ENCODE results near the gene CCL16.
A peak's percentile ranks its signal among the peaks of the same experiment; 100 is the strongest.
"Not testable (repeated sequence)": the region's sequence is repeated elsewhere in the genome, so short reads cannot be mapped to it uniquely, and the experiment has no call there.

Gene CCL16

DNA sequence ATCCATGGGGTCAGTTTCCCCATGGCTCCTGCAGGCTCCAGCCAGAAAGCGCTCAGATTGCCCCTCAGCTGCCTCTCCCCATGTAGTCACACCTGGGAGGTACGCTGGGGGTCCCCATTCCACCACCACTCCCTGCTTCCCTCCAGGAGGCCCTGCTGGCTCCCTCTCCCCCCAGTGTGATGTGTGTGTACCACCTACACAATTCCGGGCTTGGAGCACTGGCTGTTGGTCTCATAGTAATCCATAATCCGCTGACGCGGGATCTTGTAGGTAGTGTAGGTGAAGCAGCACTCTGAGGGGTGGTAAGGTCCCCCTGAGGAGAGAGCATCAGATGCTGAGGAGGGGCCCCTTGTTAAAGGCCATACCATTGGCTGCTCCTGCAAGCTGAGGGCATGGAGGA lies 2.8 kb upstream of the CCL16 start:
- no peak for DNase-seq (ENCODE audit: low spot score)

DNA sequence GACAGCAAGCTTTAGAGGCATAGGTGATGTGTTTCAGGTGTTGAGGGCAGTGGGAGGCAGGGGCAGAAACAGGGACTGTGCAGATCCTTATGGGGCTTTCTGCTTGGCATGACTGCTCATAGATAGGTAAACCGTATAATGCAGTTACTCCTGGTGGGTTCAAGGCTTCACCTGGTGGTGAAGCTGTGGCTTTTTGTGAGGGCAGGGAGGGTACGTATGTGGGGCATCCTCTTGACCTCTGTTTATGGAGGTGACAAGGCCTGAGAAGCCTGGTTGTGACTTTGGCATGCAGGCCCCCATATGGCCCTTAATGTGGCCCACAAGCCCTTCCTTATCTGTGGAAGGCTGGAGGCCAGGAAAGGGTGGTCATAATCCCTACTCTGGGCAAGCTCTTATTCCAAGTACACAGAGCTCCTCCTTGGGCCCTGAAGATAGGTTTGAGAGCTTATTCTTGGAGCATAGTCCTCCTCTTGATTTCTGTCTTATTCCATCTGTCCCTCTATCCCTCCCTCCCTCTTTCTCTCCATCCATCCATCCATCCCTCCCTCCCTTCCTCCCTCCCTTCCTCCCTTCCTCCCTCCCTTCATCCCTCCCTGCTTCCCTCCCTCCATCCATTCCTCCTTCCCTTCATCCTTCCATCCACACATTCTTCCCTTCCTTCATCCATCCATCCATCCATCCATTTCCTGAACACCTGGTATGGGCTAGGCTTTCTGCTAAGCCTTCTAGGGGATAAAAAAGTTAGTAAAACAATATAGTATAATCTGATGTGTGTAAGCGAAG lies 1.3 kb upstream of the CCL16 start:
- DNase-seq (ENCODE audit: low spot score): no peak

DNA sequence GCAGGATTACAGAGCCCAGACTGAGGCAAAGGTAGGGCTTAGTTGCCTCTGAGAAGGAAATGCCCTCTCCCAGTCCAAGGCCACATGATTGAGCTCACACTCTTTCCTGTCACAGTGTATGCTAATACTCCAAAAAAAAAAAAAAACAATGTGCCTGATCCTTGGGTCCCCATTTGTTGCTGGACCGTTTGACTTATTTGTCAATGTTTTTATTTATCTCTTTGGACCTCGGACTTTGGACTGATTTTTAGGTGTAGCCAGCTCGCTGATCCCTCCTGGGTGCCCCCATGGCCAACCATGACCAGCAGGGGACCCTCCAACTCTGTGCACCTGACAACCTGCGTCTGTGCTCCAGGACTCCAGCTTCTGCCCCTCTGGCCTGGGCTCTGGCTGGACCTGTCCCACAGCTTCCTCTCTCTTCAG lies 622 bp upstream of the CCL16 start:
- DNase-seq (ENCODE audit: low spot score): no peak

DNA sequence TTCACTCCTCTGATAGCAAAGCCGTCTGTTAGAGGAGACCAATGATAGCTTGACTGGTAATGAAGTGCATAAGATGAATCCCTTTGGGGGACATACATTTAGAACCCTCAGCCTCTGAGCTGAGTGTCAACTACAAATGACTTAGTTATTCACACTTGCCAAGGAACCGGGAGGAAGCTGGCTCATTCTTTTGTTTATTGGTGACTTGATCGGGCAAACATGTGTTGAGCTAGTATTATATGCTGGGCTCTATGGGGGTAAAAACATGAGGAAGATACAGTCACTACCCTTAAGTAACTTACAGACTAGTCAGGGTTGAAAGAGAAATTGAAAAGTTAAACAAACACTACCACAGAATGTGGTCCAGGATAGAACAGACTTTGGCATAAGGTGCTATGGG lies 3.0 kb downstream of the CCL16 start:
- no peak for DNase-seq (ENCODE audit: low spot score)

DNA sequence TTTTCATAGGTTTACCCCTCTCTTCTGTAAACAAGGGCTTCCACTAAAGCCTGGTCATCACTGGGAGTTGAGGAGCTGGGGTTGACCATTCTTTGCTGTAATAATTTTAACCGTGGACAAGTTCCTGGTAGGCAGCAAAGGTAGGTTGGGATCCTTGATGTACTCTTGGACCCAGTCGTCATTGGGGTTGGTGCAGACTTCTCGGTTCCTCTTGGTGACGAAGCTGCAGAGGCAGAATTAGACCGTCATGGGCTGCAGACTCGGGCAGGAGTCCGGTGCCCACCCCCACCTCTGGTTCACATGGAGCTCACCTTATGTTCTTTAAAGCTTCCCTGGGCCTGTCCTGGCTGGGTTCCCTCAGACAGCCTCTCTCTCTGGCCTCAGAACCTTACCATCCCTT lies 3.8 kb downstream of the CCL16 start:
- no peak for DNase-seq (ENCODE audit: low spot score)

DNA sequence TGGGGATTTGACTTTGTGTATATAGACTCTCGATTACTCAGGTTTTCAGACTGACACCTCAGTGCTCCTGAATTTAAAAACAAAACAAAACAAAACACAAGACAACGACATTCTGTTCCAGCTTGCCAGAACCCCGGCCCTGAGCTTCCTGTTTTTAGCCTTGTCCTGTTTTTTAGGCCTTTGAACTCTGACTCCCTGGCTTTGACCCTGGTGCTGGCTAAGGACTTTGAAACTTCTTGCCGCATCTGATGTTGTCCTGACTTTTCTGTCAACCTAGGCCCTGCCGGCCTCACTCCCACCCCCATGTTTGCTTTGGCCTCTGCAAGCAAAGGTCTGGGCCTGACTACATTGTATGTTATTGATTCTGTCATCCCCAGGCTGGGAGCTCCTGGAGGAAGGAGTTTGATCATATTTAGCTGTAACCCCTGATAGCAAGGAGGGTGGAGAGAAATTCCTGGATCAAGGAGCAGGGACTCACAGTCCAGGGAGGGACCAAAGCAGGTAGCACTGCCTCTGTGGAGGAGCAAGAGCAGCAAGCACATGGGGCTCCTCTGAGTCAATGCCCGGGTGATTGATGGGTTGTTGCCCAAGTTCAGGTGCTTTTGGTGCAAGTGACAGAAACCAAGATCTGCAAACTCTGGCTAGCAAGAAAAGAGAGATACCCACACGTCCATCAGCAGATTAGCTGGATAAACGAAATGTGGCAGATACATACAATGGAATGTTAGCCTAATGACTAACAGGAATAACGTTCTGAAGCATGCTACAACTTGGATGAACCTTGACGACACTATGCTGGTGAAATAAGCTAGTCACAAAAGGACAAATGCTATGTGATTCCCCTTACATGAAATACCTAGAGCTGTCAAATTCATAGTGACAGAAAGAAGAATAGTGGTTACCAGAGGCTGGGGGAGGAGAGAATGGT lies 7.7 kb downstream of the CCL16 start:
- DNase-seq (ENCODE audit: low spot score): no peak

DNA sequence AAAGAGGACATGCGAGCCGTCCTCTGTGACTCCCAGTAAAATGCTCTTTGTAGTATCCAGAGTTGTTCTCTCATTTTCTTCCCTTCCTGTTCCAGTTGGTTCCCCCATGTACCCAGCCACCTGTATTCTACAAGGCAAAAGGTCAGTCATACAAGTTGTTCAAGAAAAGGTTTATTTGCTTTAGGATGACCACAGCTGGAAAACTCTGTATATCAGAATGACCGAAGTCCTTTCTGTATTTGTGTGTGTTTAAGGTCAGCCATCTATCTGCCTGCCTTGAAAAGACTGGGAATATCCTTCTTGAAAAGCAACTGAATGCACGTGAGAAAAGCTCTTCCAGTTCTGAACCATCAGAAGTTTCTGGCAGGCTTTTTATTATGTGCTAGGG lies 8.4 kb downstream of the CCL16 start:
- no peak for DNase-seq (ENCODE audit: low spot score)

DNA sequence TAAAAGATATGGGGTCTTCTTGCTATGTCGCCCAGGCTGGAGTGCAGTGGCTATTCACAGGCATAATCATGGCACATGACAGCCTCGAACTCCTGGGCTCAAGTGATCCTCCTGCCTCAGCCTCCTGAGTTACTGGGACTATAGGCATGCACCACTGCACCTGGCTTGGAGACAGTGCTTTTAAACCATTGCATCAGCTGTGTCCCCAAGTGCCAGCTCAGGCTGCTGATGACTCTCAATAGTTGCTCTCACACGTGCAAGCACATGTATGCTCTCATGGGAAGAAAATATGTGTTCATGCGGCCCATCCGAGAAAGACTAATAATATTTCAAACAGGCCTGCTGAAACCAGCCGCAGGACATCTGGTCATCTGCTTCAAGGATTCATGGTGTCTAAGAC lies 8.8 kb downstream of the CCL16 start:
- no peak for DNase-seq (ENCODE audit: low spot score)

DNA sequence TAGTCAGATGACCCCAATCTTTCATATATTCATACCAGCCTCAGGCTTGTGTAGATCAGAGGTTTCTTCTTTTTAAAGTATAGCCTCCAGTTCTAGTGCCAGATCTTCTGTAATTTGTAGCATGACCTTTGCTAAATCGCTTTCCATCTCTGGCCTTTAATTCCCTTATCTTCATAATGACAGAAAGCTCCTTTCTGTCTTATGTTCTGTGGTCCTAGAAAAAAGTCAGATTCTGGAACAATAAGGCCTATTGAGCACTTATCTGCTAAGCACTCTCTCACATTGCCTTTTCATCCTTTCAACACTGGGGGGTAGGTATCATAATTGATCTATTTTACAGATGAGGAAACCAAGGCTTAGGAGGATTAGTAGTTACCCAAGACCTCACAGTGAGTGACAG lies 9.2 kb downstream of the CCL16 start:
- DNase-seq (ENCODE audit: low spot score): no peak

DNA sequence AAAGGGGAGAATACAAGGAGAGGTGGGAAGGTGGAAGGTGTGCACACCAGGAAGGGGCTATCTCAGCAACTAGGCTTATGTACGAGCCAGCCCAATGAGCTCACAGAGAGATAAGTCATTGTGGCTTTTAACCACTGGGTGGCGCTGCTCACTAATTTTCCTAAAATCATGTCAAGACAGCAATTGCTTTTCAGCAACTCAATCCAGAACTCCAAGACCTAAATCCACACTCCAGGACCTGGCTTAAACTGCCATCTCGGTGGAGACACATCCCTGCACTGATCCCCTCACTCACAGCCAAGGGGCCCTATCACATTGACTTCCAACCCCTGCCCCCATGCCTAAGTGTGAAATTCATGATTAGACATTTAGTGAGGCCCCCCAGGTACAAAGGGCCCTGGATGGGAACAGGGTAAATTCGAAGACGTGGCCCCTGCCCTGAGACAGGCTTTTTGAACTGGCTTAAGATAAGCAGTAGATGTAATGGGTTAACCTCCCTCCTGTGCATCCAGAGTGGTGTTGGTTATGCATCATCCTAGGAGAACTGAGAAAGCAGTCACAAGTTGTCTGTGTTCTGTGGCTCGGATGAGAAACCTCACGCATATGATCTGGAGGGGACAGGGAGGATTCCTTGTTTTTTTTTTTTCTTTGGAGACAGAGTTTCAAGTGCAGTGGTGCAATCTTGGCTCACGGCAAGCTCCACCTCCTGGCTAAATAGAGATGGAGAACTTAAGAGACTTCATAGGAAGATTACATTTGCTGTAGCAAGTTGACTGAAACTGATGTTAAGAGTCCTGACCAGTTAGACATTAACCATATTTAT lies 11.5 kb downstream of the CCL16 start:
- peak; percentile 87 for DNase-seq (ENCODE audit: low spot score)

DNA sequence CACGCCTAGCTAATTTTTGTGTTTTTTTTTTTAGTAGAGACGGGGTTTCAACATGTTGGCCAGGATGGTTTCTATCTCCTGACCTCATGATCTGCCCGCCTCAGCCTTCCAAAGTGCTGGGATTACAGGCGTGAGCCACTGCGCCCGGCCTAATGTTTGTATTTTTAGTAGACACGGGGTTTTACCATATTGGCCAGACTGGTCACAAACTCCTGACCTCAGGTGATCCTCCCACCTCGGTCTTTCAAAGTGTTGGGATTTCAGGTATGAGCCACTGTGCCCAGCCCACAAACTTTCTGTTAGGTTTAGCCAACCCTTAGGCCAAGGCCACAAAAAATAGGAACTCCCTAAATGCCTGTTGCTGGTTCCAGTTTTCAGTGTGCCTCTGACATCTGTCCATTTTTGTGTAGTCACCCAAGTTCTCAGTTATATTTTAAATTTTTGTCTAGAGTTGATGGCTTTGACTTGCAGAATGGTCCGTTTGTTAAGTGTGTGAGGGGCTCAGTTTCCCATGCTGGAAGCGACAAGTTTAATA lies 12.7 kb downstream of the CCL16 start:
- no peak for DNase-seq (ENCODE audit: low spot score)

DNA sequence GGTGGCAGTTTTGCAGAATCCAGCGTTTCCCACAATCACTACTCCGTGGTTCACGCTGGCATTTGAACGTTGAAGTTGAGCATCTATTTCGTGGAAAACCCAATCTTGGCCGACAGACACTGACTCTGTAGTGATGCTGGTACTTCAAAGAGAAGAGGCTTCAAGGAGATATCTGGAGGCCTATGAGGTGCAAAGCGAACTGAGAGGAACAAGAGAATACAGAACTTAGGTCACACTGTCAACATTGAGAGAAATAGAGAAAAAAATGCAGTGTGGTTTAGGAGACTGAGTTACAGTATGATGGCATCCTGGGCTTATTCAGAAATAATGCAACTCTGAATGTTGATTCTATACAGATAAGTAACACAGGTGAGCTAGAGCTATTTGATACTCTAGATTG lies 16.0 kb downstream of the CCL16 start:
- DNase-seq (ENCODE audit: low spot score): no peak

DNA sequence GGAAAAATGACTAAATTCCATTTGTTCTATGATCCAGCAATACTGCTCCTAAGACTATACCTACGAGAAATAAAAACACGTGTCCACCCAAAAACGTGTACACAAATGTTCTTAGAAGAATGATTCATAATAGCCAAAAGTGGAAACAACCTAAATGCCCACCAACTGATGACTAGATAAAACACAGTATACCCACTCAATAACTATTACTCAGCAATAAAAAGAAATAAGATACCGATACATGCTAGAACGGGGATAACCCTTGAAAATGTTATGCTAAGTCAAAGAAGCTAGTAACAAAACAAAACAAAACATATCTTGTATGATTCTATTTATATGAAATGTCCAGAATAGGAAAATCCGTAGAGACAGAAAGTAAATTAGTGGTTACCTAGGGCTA lies 17.6 kb downstream of the CCL16 start:
- DNase-seq (ENCODE audit: low spot score): no peak

DNA sequence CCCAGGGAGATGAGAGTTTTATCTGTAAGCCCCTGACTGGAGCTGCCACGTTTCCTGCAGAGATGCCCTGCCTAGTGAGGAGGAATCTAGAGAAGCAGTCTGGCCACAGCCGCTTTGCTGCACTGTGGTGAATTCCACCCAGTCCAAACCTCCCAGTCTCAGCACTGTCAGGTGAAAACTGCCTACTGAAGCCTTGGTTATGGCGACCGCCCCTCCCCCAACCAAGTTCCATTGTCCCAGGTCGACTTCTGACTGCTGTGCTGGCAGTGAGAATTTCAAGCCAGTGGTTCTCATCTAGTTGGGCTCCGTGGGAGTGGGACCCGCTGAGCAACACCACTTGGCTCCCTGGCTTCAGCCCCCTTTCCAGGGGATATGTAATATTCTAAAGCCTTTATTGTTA lies 27.6 kb downstream of the CCL16 start:
- DNase-seq (ENCODE audit: low spot score): no peak

DNA sequence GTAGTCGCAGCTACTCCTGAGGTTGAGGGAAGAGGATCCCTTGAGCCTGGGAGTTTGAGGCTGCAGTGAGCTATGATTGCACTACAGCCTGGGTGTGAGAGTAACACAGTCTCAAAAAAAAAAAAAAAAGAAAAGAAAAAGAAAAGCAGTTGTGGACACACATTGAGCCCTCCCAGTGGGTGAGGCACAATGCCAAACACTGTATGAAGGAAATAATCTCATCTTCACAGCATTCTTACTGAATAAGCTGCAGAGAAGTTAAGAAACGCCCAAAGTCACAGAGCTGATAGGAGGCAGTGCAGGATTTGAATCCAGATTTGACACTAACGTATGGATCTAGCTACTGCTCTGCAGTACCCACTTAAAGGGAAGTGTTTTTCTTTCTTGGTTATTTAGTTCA lies 31.9 kb downstream of the CCL16 start:
- DNase-seq (ENCODE audit: low spot score): no peak

DNA sequence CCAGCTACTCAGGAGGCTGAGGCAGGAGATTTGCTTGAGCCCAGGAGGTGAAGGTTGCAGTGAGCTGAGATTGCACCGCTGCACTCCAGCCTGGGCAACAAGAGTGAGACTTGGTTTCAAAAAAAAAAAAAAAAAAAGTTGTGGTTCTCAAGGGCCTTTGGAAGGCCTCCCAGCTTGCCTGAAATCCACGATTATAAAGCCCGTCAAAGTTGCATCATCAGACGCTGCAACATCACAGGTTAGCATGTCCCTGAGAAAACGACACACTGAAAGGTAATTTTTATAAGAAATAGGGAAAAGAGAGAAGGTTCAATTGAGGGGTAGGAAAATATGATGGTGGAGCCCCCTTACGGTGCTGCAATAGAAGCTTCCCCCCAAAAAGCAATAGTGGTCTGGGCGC lies 33.2 kb downstream of the CCL16 start:
- DNase-seq (ENCODE audit: low spot score): no peak

DNA sequence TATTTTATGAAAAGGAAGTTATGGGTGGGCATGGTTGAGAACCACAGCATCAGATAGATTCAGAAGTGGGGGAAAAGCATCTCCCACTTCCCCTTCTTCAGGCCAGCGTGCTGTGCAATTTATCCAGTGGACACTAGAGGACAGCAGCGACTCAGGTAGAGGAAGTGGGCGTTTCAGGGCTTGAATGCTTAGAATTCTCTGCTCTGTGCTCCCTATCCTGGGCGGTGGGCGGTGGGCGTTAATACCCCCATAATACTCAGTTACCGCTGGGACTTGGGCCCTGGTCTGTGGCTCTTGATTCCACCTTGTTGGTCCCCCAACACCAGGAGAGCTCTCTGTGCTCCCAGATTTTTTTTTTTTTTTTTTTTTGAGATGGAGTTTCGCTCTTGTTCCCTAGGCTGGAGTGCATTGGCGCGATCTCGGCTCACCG lies 34.1 kb downstream of the CCL16 start:
- DNase-seq (ENCODE audit: low spot score): peak; percentile 43

DNA sequence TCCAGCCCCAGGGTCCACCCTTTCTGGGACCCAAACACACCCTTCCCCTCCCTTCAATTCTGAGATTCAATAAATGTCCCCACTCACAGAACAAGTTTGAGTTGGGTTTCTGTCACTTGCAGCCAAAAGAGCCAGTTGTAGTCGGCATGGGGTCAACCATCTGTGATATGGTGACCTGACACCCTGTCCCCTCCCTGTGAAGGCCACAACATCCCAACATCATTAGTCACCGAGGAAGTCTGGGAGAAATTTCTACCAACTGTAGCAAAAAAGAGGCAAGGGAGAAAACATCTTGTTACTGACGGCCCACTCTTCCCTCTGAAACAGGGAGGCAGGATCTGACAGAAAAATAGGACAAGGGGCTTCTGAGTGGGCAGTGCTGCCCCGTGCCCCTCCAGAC lies 37.1 kb downstream of the CCL16 start:
- no peak for DNase-seq (ENCODE audit: low spot score)

DNA sequence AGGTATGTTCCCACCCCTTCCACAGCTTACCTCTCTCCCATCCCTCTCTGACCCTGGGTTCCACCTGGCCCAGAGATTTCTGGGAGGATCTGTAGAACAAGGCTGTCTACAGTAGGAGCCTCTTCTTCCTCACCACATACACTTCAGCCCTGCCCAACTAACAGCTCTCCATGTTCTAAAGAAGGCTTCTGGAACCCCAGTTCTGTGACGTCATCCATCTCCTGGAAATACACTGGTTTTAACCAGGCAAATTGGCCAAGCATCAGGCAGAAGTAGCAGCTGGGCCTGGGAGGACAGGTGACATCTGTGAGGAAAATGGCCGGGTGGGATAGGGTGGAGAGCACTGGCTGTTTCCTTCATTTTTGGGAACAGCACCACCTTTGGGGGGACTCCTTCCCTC lies 37.8 kb downstream of the CCL16 start, which contains the start of gene LYZL6:
Gene LYZL6, minus strand, starts transcription at position 177 of the 400 bp plus-strand sequence. CDS start 4,357 bp downstream, outside the sequence.
- no peak for DNase-seq (ENCODE audit: low spot score)

DNA sequence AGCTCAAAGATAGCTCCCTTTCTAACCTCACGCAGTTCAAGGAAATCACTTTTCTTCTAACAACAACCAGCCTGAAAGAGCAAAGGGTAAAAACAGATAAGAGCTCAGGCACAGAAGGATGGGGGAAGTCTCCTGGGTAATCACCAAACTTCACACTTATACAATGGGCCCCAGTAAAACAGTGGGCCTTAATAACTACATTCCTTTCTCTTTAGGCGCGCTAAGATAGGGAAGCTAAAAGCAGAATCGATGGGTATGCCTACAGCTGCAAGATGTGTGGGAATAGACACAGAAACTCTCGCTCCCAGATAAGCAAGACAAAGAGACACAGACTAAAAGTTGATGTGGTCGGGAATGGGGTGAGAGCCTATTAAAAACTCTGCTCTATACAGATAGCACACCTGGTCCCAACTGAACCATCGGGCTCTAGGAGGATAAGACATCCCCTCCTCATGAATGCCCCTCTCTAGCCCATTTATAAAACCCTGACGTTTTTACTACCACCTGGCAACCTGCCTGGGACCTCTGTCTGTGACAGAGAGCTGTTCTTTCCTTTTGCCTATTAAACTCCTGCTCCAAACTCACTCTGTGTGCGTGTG lies 38.6 kb downstream of the CCL16 start:
- DNase-seq (ENCODE audit: low spot score): no peak

DNA sequence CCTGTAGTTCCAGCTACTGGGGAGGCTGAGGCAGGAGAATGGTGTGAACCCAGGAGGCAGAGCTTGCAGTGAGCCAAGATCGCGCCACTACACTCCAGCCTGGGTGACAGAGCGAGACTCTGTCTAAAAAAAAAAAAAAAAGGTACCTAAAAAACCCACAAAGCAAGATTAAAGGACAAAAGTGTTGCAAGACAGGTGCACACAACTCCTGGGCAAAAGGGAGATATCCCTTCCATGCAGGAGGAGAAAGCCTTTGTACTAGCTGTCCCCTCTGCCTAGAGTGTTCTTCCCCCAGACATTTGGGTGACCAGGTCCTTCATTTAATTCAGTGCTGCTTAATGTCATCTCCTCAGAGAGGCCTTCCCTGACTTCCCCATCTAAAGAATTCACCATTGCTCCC lies 42.8 kb downstream of the CCL16 start:
- DNase-seq (ENCODE audit: low spot score): not testable (repeated sequence)

DNA sequence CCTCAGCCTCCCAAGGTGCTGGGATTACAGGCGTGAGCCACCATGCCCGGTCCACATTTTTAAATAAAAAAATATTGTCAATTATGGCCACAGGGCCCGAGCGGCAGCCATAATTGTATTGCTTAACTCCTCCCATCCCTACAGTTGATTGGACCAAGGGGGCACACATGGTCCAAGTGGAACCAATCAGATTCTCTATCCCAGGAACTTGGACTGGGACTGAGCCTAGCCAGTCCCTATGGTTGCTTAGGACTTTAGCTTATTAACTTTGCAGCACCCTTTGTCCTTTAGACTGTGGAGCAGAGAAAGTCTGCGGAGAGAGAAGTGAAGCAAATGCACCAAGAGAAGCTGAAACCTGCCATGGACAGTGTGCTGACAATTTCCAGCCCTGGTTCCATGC lies 45.2 kb downstream of the CCL16 start:
- no peak for DNase-seq (ENCODE audit: low spot score)

Data from Ammon's horn (tissue), 1 donor.